ENCODE data around the gene GMDS. TPM values are rescaled to one million over a fixed set of nuclear protein-coding genes. Genes with fewer than 3 reads are reported as not detected.

The GMDS gene
- total RNA-seq, 1 experiment from 2014 or later, result 35.0 TPM

GRCh38 chr6:2036710-2037023 is 208.7 kb downstream of the GMDS start (continued):
- no peak for TF ChIP-seq E2F5 (CRISPR knock-in tag; IDR thresholded peaks at IDR 0.05)
- no peak for TF ChIP-seq SP1 (CRISPR knock-in tag; conservative IDR thresholded peaks at IDR 0.05)
- TF ChIP-seq ZNF281 (CRISPR knock-in tag; IDR thresholded peaks at IDR 0.05), result no peak
- no peak for TF ChIP-seq ZNF121 (CRISPR knock-in tag; IDR thresholded peaks at IDR 0.05)
- TF ChIP-seq TCF7 (CRISPR knock-in tag; IDR thresholded peaks at IDR 0.05; ENCODE audit: low read depth), result no peak
- TF ChIP-seq IRF2 (CRISPR knock-in tag; IDR thresholded peaks at IDR 0.05; ENCODE audit: borderline replicate concordance, low read depth), result no peak

GRCh38 chr6:2035826-2036709 is 209.3 kb downstream of the GMDS start:
- TF ChIP-seq STAT6 (CRISPR knock-in tag; conservative IDR thresholded peaks at IDR 0.05; ENCODE audit: low read depth) (no peak), ELF4 (CRISPR knock-in tag; IDR thresholded peaks at IDR 0.05; ENCODE audit: low read depth) (no peak), RORB (CRISPR knock-in tag; IDR thresholded peaks at IDR 0.05) (no peak), TP53 (CRISPR knock-in tag; IDR thresholded peaks at IDR 0.05) (no peak), IRF1 (CRISPR knock-in tag; IDR thresholded peaks at IDR 0.05) (no peak), PREB (CRISPR knock-in tag; IDR thresholded peaks at IDR 0.05; ENCODE audit: borderline replicate concordance) (no peak), SMAD3 (CRISPR knock-in tag; IDR thresholded peaks at IDR 0.05; ENCODE audit: borderline replicate concordance) (no peak), FOXP1 (CRISPR knock-in tag; IDR thresholded peaks at IDR 0.05; ENCODE audit: borderline replicate concordance) (no peak), ZNF396 (CRISPR knock-in tag; IDR thresholded peaks at IDR 0.05; ENCODE audit: borderline replicate concordance) (no peak), E2F1 (CRISPR knock-in tag; IDR thresholded peaks at IDR 0.05) (no peak), MLX (CRISPR knock-in tag; IDR thresholded peaks at IDR 0.05) (no peak), GABPB1 (CRISPR knock-in tag; IDR thresholded peaks at IDR 0.05) (no peak), NR2C2 (CRISPR knock-in tag; IDR thresholded peaks at IDR 0.05) (no peak), JAZF1 (CRISPR knock-in tag; IDR thresholded peaks at IDR 0.05) (no peak), GTF2I (CRISPR knock-in tag; conservative IDR thresholded peaks at IDR 0.05) (no peak), SMAD4 (CRISPR knock-in tag; IDR thresholded peaks at IDR 0.05) (no peak)
- no peaks in the 10 kb centered on the region for H3K9me3 Mint-ChIP-seq
- no peak overlapping the region for H3K27ac Mint-ChIP-seq
- H3K4me1 Mint-ChIP-seq, result peaks cover 15% of the 10 kb centered on the region
- H3K4me3 Mint-ChIP-seq, result no peak overlapping the region
- H3K36me3 Mint-ChIP-seq, result no peaks in the 10 kb centered on the region
- DNase-seq (ENCODE audit: low spot score), result no peak
- ChIA-PET POLR2A (no interaction called here), CTCF (no interaction called here)
- no peaks in the 10 kb centered on the region for H3K27me3 Mint-ChIP-seq (ENCODE audit: low read depth)
- ATAC-seq, result no peak

Data from WTC11 (cell line).